ENCODE data around the gene WWC2.

GRCh38 chr4:183185018-183185417 is 86.0 kb downstream of the WWC2 start:
- TF ChIP-seq ZBTB44 (tag by site-specific recombination; IDR thresholded peaks at IDR 0.05): no peak
- no peak for TF ChIP-seq CTCF (tag by site-specific recombination; IDR thresholded peaks at IDR 0.05)
